ENCODE data around the gene S100A6. TPM values are rescaled to one million over a fixed set of nuclear protein-coding genes. Genes with fewer than 3 reads are reported as not detected.
"Not testable (repeated sequence)": the region's sequence is repeated elsewhere in the genome, so short reads cannot be mapped to it uniquely, and the experiment has no call there.

Gene S100A6
- total RNA-seq, 1 donor from 2014 or later, result 754 TPM

DNA sequence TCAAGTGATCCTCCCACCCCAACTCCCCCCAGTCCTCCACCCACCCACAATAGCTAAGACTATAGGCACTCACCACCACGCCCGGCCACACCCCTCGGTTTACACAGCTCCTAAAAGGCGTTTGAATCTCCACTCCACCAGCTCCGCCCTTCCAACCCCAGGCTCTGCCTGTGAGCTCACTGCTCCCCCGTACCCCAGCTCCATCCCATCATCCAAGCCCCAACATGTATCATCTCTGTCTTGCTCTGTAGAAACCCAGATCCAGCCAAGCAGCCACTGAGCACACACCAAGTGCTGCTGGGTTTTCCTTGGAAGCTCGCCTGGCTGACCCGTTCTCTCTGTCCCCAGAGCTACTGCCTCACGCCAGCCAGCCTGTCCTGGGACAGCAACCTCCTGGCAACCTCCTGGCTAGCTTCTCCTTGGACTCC, 41.8 kb upstream of the S100A6 start:
- TF ChIP-seq, protein P1, sequence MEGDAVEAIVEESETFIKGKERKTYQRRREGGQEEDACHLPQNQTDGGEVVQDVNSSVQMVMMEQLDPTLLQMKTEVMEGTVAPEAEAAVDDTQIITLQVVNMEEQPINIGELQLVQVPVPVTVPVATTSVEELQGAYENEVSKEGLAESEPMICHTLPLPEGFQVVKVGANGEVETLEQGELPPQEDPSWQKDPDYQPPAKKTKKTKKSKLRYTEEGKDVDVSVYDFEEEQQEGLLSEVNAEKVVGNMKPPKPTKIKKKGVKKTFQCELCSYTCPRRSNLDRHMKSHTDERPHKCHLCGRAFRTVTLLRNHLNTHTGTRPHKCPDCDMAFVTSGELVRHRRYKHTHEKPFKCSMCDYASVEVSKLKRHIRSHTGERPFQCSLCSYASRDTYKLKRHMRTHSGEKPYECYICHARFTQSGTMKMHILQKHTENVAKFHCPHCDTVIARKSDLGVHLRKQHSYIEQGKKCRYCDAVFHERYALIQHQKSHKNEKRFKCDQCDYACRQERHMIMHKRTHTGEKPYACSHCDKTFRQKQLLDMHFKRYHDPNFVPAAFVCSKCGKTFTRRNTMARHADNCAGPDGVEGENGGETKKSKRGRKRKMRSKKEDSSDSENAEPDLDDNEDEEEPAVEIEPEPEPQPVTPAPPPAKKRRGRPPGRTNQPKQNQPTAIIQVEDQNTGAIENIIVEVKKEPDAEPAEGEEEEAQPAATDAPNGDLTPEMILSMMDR (IDR thresholded peaks at IDR 0.05; ENCODE audit: insufficient read depth, low read length, poor library complexity, severe bottlenecking), result no peak
- no peak for DNase-seq (ENCODE audit: low read depth)
- no peaks in the 10 kb centered on the region for H3K36me3 ChIP-seq (ENCODE audit: control insufficient read depth, insufficient read depth, low read length)
- no peak overlapping the region for H3K4me3 ChIP-seq (ENCODE audit: low read depth, low read length)
- H3K27me3 ChIP-seq (ENCODE audit: control insufficient read depth, insufficient read depth, low read length), result no peaks in the 10 kb centered on the region

DNA sequence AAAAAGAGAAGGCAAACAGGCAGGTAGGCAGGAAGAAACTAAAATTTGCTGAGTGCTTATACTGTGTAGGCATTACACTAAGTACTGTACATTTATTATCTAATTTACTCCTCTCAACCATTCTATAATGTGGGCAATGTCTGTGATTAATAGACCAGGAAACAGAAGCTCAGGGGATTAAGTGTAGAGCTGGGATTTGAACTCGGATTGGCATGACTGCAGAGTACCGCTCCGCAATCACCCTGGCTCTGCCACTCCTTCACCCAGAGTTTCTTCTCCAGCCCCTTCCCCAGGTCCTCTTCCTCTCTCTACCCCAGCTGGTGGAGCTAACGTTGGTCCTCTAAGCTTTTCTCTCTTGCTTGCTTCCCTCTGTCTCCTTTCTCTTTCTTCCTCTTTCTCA, 41.3 kb upstream of the S100A6 start:
- Histone ChIP-seq H3K27me3 (ENCODE audit: control insufficient read depth, insufficient read depth, low read length) (no peaks in the 10 kb centered on the region), H3K36me3 (ENCODE audit: control insufficient read depth, insufficient read depth, low read length) (no peaks in the 10 kb centered on the region), H3K4me3 (ENCODE audit: low read depth, low read length) (no peak overlapping the region)
- no peak for DNase-seq (ENCODE audit: low read depth)
- TF ChIP-seq, protein P1 (IDR thresholded peaks at IDR 0.05; ENCODE audit: insufficient read depth, low read length, poor library complexity, severe bottlenecking), result no peak

- H3K4me3 ChIP-seq (ENCODE audit: low read depth, low read length), result not testable (repeated sequence)
Measured at GRCh38 chr1:153575497-153575896, 39.7 kb upstream of the S100A6 start.

GRCh38 chr1:153575081-153575491, 39.3 kb upstream of the S100A6 start:
- not testable (repeated sequence) for DNase-seq (ENCODE audit: low read depth); H3K36me3 ChIP-seq (ENCODE audit: control insufficient read depth, insufficient read depth, low read length); H3K27me3 ChIP-seq (ENCODE audit: control insufficient read depth, insufficient read depth, low read length); H3K4me3 ChIP-seq (ENCODE audit: low read depth, low read length)

More at GRCh38 chr1:153575497-153575896, 39.7 kb upstream of the S100A6 start:
- DNase-seq (ENCODE audit: low read depth); H3K27me3 ChIP-seq (ENCODE audit: control insufficient read depth, insufficient read depth, low read length); H3K36me3 ChIP-seq (ENCODE audit: control insufficient read depth, insufficient read depth, low read length): not testable (repeated sequence)

GRCh38 chr1:153573351-153573750, 37.6 kb upstream of the S100A6 start:
- H3K36me3 ChIP-seq (ENCODE audit: control insufficient read depth, insufficient read depth, low read length), result no peaks in the 10 kb centered on the region
- H3K27me3 ChIP-seq (ENCODE audit: control insufficient read depth, insufficient read depth, low read length), result no peaks in the 10 kb centered on the region
- DNase-seq (ENCODE audit: low read depth), result no peak
- no peak overlapping the region for H3K4me3 ChIP-seq (ENCODE audit: low read depth, low read length)
- TF ChIP-seq, protein P1 (IDR thresholded peaks at IDR 0.05; ENCODE audit: insufficient read depth, low read length, poor library complexity, severe bottlenecking), result no peak

DNA sequence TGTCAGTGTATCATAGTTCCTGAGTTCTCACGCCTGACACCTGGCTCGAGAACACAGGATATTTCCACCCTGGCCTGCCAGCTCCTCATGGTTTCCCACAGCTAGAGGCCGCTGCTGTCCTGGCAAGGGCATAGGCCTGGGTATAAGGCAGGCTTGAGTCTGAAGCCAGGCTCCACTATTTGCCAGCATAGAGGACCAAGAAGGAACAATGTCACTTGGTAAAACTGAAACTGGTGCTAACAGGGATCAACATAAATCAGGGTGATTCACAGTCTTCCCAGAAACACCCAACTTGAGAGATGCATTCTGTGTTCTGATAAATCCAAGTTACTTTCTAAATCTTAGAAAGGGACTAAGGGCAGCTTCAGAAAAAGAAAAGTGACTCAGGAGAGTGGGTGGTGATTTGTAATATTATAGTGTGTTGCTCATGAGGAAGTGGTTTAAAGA, 36.8 kb upstream of the S100A6 start:
- no peaks in the 10 kb centered on the region for H3K27me3 ChIP-seq (ENCODE audit: control insufficient read depth, insufficient read depth, low read length)
- no peaks in the 10 kb centered on the region for H3K36me3 ChIP-seq (ENCODE audit: control insufficient read depth, insufficient read depth, low read length)
- peak; percentile 75 for DNase-seq (ENCODE audit: low read depth)
- TF ChIP-seq, protein P1 (IDR thresholded peaks at IDR 0.05; ENCODE audit: insufficient read depth, low read length, poor library complexity, severe bottlenecking), result peak; percentile 98
- H3K4me3 ChIP-seq (ENCODE audit: low read depth, low read length), result no peak overlapping the region

DNA sequence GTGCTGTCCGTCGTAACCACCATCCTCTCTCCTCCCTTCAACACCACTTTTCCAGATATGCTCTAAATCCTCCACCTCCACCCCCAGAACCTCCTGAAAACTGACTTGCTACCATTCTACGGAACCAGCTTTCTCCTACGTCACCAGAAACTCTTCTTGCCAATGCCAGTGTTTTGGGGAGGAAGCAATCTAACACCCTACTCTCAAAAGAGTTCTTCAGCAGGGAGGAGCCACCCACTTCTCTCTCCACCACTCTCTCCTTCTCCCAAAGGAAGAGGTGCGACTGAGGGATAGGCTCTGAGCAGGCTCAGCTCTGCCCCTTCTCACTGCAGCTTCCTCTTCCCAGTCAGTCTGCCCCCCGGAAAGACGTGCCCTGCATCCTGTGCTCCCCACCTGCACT, 35.9 kb upstream of the S100A6 start:
- Histone ChIP-seq H3K36me3 (ENCODE audit: control insufficient read depth, insufficient read depth, low read length) (no peaks in the 10 kb centered on the region), H3K4me3 (ENCODE audit: low read depth, low read length) (no peak overlapping the region), H3K27me3 (ENCODE audit: control insufficient read depth, insufficient read depth, low read length) (no peaks in the 10 kb centered on the region)
- TF ChIP-seq, protein P1 (IDR thresholded peaks at IDR 0.05; ENCODE audit: insufficient read depth, low read length, poor library complexity, severe bottlenecking), result no peak
- no peak for DNase-seq (ENCODE audit: low read depth)

Measured in kidney epithelial cell (primary cell).